Osteoblast (primary cell): Measurements from ENCODE around the gene GPR84. TPM values are rescaled to one million over a fixed set of nuclear protein-coding genes. Genes with fewer than 3 reads are reported as not detected.

Source experiments
- DNase-seq: peaks from one replicate; pipeline ENCODE4 v3.0.0; 2011; ENCODE audit warnings: low spot score, mixed read lengths; ENCODE audit not compliant: insufficient read length; ENCODE audit errors: missing footprints
- H2AFZ ChIP-seq: 2 replicates; pipeline ENCODE4 v1.6.0; 2011; ENCODE audit warnings: mild to moderate bottlenecking, low read length
- H3K27ac ChIP-seq: 2 replicates; pipeline ENCODE4 v1.5.1; 2011; ENCODE audit warnings: mild to moderate bottlenecking, low read depth, low read length, moderate library complexity
- H3K27me3 ChIP-seq: 2 replicates; pipeline ENCODE4 v1.6.0; 2012; ENCODE audit warnings: mild to moderate bottlenecking, control low read depth, inconsistent platforms, low read length, moderate library complexity; ENCODE audit not compliant: insufficient read depth
- H3K36me3 ChIP-seq: 2 replicates; pipeline ENCODE4 v1.5.1; 2011; ENCODE audit warnings: mild to moderate bottlenecking, low read length, control low read depth, moderate library complexity; ENCODE audit not compliant: insufficient read depth
- H3K4me1 ChIP-seq: 2 replicates; pipeline ENCODE4 v1.5.1; 2011; ENCODE audit warnings: mild to moderate bottlenecking, low read length, control low read depth, moderate library complexity; ENCODE audit not compliant: insufficient read depth
- H3K4me2 ChIP-seq: 2 replicates; pipeline ENCODE4 v1.6.0; 2011; ENCODE audit warnings: mild to moderate bottlenecking, low read length; ENCODE audit not compliant: insufficient read depth
- H3K4me3 ChIP-seq: fragments of 200-600 bp; sonication (generic); 3 replicates; pipeline ENCODE4 v1.5.1; 2012; ENCODE audit warnings: mild to moderate bottlenecking, low read length, inconsistent platforms; ENCODE audit not compliant: insufficient read depth
- H3K79me2 ChIP-seq: 2 replicates; pipeline ENCODE4 v1.6.0; 2012; ENCODE audit warnings: mild to moderate bottlenecking, low read length, control low read depth, inconsistent platforms; ENCODE audit not compliant: insufficient read depth
- H3K9me3 ChIP-seq: 2 replicates; pipeline ENCODE4 v1.5.1; 2011; ENCODE audit warnings: low read depth, low read length, control low read depth
- H4K20me1 ChIP-seq: 2 replicates; pipeline ENCODE4 v1.6.0; 2012; ENCODE audit warnings: mild to moderate bottlenecking, low read length, control low read depth; ENCODE audit not compliant: insufficient read depth
- CTCF ChIP-seq: IDR thresholded peaks from 2 replicates; pipeline ENCODE4 v1.5.1; 2011; ENCODE audit warnings: mild to moderate bottlenecking, low read depth, low read length, moderate library complexity; ENCODE audit errors: extremely low read depth
- total RNA-seq: library from RNA; depleted of rRNA; stranded (reverse); fragments of >200 nt; gene quantifications from 2 replicates; pipeline ENCODE4 v1.2.3, GENCODE V29; 2012

Gene GPR84
- total RNA-seq, 1 donor, result 0.36 TPM

- H3K4me1 ChIP-seq, result peaks cover 25% of the 10 kb centered on the region
- no peak for DNase-seq
- H4K20me1 ChIP-seq, result no peaks in the 10 kb centered on the region
- no peak overlapping the region for H3K4me3 ChIP-seq
- H3K4me2 ChIP-seq, result no peak overlapping the region
- no peaks in the 10 kb centered on the region for H3K79me2 ChIP-seq
- no peaks in the 10 kb centered on the region for H3K27me3 ChIP-seq
- no peak for TF ChIP-seq CTCF
- H3K9me3 ChIP-seq, result no peaks in the 10 kb centered on the region
- H3K36me3 ChIP-seq, result no peaks in the 10 kb centered on the region
- H3K27ac ChIP-seq, result no peak overlapping the region
- no peak overlapping the region for H2AFZ ChIP-seq
These were observed 1.2 kb downstream of the GPR84 start for GRCh38 chr12:54363047-54363446.

DNA sequence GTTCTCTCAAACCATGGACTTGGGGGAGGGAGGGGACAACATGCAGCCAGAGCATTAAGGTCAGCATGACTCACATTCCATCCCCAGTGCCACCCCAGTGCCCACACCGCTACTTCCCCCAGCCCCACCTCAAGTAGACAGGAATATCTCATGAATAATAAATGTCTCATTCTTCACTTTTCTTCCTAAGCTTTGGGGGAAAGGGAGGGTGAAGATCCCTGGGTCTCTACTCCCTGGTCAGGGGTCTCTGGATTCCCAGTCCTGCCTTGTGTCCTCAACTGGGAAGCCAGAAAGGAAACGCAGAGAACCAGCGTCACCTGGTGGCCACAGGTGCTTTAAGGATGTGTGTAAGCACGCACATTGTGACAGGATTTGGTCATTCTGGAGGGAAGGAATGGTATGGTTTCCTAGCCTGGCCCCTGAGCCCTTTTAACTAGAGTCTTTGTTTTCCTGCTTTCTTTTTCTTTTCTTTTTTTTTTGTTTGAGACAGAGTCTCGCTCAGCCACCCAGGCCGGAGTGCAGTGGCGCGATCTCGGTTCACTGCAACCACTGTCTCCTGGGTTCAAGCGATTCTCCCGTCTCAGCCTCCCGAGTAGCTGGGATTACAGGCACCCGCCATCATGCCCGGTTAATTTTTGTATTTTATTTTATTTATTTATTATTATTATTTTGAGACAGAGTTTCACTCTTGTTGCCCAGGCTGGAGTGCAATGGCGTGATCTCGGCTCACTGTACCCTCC lies 3.4 kb downstream of the GPR84 start:
- peak; percentile 75 for TF ChIP-seq CTCF
- Histone ChIP-seq H3K4me3 (no peak overlapping the region), H2AFZ (peak overlapping the region; percentile 40), H4K20me1 (no peaks in the 10 kb centered on the region), H3K4me2 (peak overlapping the region; percentile 90), H3K9me3 (no peaks in the 10 kb centered on the region), H3K79me2 (no peaks in the 10 kb centered on the region), H3K4me1 (peaks cover 28% of the 10 kb centered on the region), H3K27ac (peak overlapping the region; percentile 97), H3K27me3 (no peaks in the 10 kb centered on the region), H3K36me3 (no peaks in the 10 kb centered on the region)
- peak; percentile 85 for DNase-seq

GRCh38 chr12:54359762-54360351 lies 4.4 kb downstream of the GPR84 start:
- no peak for TF ChIP-seq CTCF
- H2AFZ ChIP-seq, result peak overlapping the region; percentile 73
- no peaks in the 10 kb centered on the region for H3K79me2 ChIP-seq
- H4K20me1 ChIP-seq, result no peaks in the 10 kb centered on the region
- H3K9me3 ChIP-seq, result no peaks in the 10 kb centered on the region
- peak overlapping the region; percentile 88 for H3K4me3 ChIP-seq
- peaks cover 28% of the 10 kb centered on the region for H3K4me1 ChIP-seq
- peak; percentile 66 for DNase-seq
- no peaks in the 10 kb centered on the region for H3K36me3 ChIP-seq
- H3K27ac ChIP-seq, result peak overlapping the region; percentile 97
- no peaks in the 10 kb centered on the region for H3K27me3 ChIP-seq
- peak overlapping the region; percentile 90 for H3K4me2 ChIP-seq
